Activated CD8-positive, alpha-beta T cell treated with anti-CD3 and anti-CD28 coated beads for 36 hours (primary cell): ENCODE data around the gene KMT2B. TPM values are rescaled to one million over a fixed set of nuclear protein-coding genes. Genes with fewer than 3 reads are reported as not detected.

Experiments used
- ATAC-seq: fragments of 200-7000 bp; cut with Tn5 transposase; one replicate; pipeline ENCODE4 v1.10.0; 2021; ENCODE audit warnings: mild to moderate bottlenecking, moderate library complexity
- CTCF ChIA-PET: fragments of 350-600 bp; sonication (Branson Sonifier 250); formaldehyde crosslinking; loops from one replicate; lab custom pipeline; 2021; ENCODE audit warnings: antibody characterized with exemption; lab: Charles Lee
- POLR2A ChIA-PET: fragments of 350-600 bp; sonication (Branson Sonifier 250); formaldehyde crosslinking; loops from one replicate; lab custom pipeline; 2021; ENCODE audit warnings: antibody characterized with exemption; lab: Charles Lee
- DNase-seq: peaks from one replicate; pipeline ENCODE4 v3.0.0-alpha.2; 2020
- H3K27ac Mint-ChIP-seq: one replicate; pipeline ENCODE4 v1.8.0; 2021; ENCODE audit warnings: mild to moderate bottlenecking, mixed read lengths
- H3K27me3 Mint-ChIP-seq: one replicate; pipeline ENCODE4 v1.8.0; 2021; ENCODE audit warnings: mixed read lengths
- H3K36me3 Mint-ChIP-seq: one replicate; pipeline ENCODE4 v1.8.0; 2021; ENCODE audit warnings: low read depth, mixed read lengths
- H3K4me1 Mint-ChIP-seq: one replicate; pipeline ENCODE4 v1.8.0; 2021; ENCODE audit warnings: low read depth, mixed read lengths
- H3K4me3 Mint-ChIP-seq: one replicate; pipeline ENCODE4 v1.8.0; 2021; ENCODE audit warnings: mild to moderate bottlenecking, moderate library complexity, mixed read lengths
- H3K9me3 Mint-ChIP-seq: one replicate; pipeline ENCODE4 v1.8.0; 2021; ENCODE audit warnings: mixed read lengths
- CTCF ChIP-seq: fragments of 200-600 bp; IDR thresholded peaks from one replicate; pipeline ENCODE4 v1.8.0; 2022; ENCODE audit warnings: antibody characterized with exemption, mild to moderate bottlenecking
- intact Hi-C: fragments of 100-400 bp; cut with micrococcal nuclease; formaldehyde crosslinking; loops from one replicate; pipeline ENCODE4 v1.10.0; 2022
- total RNA-seq, 2 experiments: library from RNA; stranded (reverse); gene quantifications; one replicate each; pipeline ENCODE4 v1.2.3, GENCODE V29; 2021

Gene KMT2B
- total RNA-seq, 2 experiments from 2014 or later, result 62.9 to 63.6 TPM

GRCh38 chr19:35702223-35703012, 15.4 kb upstream of the KMT2B start:
- Mint-ChIP-seq H3K27ac (peak overlapping the region; percentile 98), H3K27me3 (no peaks in the 10 kb centered on the region), H3K4me3 (peak overlapping the region; percentile 98), H3K9me3 (peaks cover 2% of the 10 kb centered on the region), H3K4me1 (peaks cover 13% of the 10 kb centered on the region), H3K36me3 (peaks cover 2% of the 10 kb centered on the region)
- intact Hi-C loops, result loop anchor here (2.0 kb wide), 1 partner anchor 14 kb away; no protein-coding TSS in a partner anchor
- CTCF ChIA-PET, result interaction anchor here (1.2 to 10.5 kb wide), 6 partner anchors 8 to 117 kb away, joined by 4 to 137 read pairs (median 7); no protein-coding TSS in a partner anchor
- peak; percentile 98 for ATAC-seq
- no peak for TF ChIP-seq CTCF
- POLR2A ChIA-PET, result interaction anchor here (0.7 to 10.5 kb wide), 8 partner anchors 10 to 46 kb away, joined by 3 to 215 read pairs (median 5); partner anchors contain the start of genes IGFLR1 and LIN37
- peak; percentile 99 for DNase-seq

GRCh38 chr19:35703343-35703742, 14.5 kb upstream of the KMT2B start:
- peaks cover 15% of the 10 kb centered on the region for H3K4me1 Mint-ChIP-seq
- no peak for TF ChIP-seq CTCF
- H3K4me3 Mint-ChIP-seq, result no peak overlapping the region
- peaks cover 2% of the 10 kb centered on the region for H3K36me3 Mint-ChIP-seq
- H3K9me3 Mint-ChIP-seq, result peaks cover 2% of the 10 kb centered on the region
- POLR2A ChIA-PET, result interaction anchor here (0.9 to 10.5 kb wide), 4 partner anchors 9 to 39 kb away, joined by 4 to 215 read pairs (median 8); partner anchors contain the start of gene IGFLR1
- CTCF ChIA-PET, result interaction anchor here (1.6 to 10.5 kb wide), 4 partner anchors 9 to 116 kb away, joined by 6 to 137 read pairs (median 10); no protein-coding TSS in a partner anchor
- ATAC-seq (no peak), DNase-seq (no peak)
- intact Hi-C loops, result loop anchor here (2.0 kb wide), 1 partner anchor 13 kb away; no protein-coding TSS in a partner anchor
- no peaks in the 10 kb centered on the region for H3K27me3 Mint-ChIP-seq
- H3K27ac Mint-ChIP-seq, result no peak overlapping the region

DNA sequence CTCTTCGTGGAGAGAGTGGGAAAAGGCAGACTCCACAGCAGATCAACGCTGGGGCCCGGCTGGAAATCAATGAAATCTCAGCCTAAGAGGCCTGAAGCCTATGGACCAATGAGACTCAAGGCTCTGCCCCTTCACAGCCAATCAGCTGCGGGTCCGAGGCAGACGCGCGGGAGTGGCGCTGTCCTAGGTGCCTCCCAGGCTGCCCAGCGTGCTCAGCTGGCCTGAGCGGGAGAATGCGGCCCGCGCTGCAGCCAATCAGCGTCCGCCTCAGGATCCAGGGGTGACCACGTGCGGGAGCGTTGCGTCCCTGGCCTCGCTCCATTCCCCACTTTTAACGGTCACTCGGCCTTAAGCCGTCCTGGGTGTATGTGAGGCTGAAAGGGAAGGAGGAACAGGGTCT, 13.6 kb upstream of the KMT2B start, which contains the start of gene ZBTB32:
TSS of gene ZBTB32 (plus strand) at position 341 of the 400 bp plus-strand sequence. CDS start 10,069 bp downstream, outside the sequence.
- intact Hi-C loops, result no loop called here
- H3K4me3 Mint-ChIP-seq, result no peak within 1 kb of the TSS

GRCh38 chr19:35708391-35708790, 9.4 kb upstream of the KMT2B start:
- H3K27me3 Mint-ChIP-seq, result no peaks in the 10 kb centered on the region
- TF ChIP-seq CTCF, result no peak
- H3K27ac Mint-ChIP-seq, result peak overlapping the region; percentile 42
- ATAC-seq, result no peak
- peaks cover 4% of the 10 kb centered on the region for H3K36me3 Mint-ChIP-seq
- ChIA-PET CTCF (interaction anchor here (1.6 to 2.1 kb wide), 2 partner anchors 10 to 14 kb away, joined by 5 to 6 read pairs; no protein-coding TSS in a partner anchor), POLR2A (interaction anchor here (0.8 to 8.8 kb wide), 3 partner anchors 9 to 36 kb away, joined by 3 to 215 read pairs (median 5); no protein-coding TSS in a partner anchor)
- peaks cover 39% of the 10 kb centered on the region for H3K4me1 Mint-ChIP-seq
- no peak overlapping the region for H3K4me3 Mint-ChIP-seq
- peaks cover 2% of the 10 kb centered on the region for H3K9me3 Mint-ChIP-seq
- DNase-seq, result no peak
- intact Hi-C loops, result no loop called here

More for the DNA sequence above, 13.6 kb upstream of the KMT2B start, which contains the start of gene ZBTB32:
- Mint-ChIP-seq H3K4me1 (peaks cover 22% of the 10 kb centered on the region), H3K27me3 (no peaks in the 10 kb centered on the region), H3K9me3 (peaks cover 2% of the 10 kb centered on the region), H3K27ac (no peak within 1 kb of the TSS), H3K36me3 (peaks cover 2% of the 10 kb centered on the region)
- ChIA-PET CTCF (interaction anchor here (3.9 to 10.5 kb wide), 2 partner anchors 9 to 10 kb away, joined by 13 to 137 read pairs; no protein-coding TSS in a partner anchor), POLR2A (interaction anchor here (1.4 to 10.5 kb wide), 5 partner anchors 8 to 38 kb away, joined by 4 to 215 read pairs (median 10); partner anchors contain the start of gene IGFLR1)
- no peak for TF ChIP-seq CTCF
- DNase-seq, result peak; percentile 43
- ATAC-seq, result no peak
